ENCODE data around the gene PCNX1.

The PCNX1 gene

DNA sequence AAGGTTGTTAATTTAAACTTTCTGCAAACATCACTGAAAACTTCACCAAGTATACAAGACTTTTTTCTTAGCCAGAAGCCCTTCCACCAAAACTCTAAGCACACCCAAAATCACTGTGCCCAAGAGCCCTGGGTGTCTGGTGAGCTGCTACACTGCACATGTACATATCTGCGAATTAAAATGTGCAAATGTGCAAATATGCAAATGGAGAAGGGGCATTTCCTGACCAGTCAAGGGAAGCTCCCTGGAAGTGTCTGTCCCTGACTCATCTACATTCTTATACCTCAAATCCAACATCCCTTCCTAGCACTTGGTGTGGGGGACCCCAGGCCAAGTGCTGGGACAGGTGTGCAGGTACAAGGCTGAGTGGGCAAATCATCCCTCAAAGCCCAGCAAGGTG is 123.7 kb downstream of the PCNX1 start:
- no peak for DNase-seq (ENCODE audit: low spot score)
- TF ChIP-seq, protein P1, sequence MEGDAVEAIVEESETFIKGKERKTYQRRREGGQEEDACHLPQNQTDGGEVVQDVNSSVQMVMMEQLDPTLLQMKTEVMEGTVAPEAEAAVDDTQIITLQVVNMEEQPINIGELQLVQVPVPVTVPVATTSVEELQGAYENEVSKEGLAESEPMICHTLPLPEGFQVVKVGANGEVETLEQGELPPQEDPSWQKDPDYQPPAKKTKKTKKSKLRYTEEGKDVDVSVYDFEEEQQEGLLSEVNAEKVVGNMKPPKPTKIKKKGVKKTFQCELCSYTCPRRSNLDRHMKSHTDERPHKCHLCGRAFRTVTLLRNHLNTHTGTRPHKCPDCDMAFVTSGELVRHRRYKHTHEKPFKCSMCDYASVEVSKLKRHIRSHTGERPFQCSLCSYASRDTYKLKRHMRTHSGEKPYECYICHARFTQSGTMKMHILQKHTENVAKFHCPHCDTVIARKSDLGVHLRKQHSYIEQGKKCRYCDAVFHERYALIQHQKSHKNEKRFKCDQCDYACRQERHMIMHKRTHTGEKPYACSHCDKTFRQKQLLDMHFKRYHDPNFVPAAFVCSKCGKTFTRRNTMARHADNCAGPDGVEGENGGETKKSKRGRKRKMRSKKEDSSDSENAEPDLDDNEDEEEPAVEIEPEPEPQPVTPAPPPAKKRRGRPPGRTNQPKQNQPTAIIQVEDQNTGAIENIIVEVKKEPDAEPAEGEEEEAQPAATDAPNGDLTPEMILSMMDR (IDR thresholded peaks at IDR 0.05), result no peak
- no peak overlapping the region for H3K4me3 ChIP-seq
- no peak overlapping the region for H3K27ac ChIP-seq

DNA sequence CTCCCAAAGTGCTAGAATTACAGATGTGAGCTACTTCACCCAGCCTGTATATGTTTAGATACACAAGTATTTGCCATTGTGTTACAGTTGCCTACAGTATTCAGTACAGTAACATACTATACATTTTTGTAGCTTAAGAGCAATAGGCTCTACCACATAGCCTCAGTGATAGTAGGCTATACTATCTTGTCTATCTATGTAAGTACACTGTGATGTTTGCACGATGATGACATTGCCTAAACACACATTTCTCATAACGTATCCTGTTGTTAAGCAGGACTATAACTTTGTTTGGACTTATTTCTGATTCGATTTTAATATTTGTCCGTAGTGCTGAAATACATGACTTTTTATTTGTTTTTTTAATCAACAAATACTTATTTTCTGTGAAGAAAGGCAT is 129.2 kb downstream of the PCNX1 start:
- Histone ChIP-seq H3K27ac (no peak overlapping the region), H3K4me3 (no peak overlapping the region)
- DNase-seq (ENCODE audit: low spot score), result no peak
- TF ChIP-seq, protein P1 (IDR thresholded peaks at IDR 0.05), result no peak

DNA sequence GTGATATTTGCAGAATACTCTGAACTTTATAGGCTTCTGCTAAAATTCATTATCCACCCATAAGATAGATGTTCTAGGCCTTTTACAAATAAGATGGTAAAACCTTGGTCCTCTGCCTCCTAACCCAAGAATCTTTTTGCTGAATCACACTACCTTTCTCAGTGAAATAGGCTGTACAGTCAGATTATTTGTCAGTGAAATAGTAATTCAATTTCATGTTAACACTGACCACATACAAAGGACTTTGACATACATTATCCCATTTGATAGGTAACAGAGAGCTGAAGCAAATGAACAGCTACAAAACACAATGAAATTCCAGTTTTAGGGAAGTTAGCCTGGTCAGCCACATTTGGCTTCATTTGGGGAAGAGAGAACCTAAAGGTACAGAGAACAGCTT is 141.1 kb downstream of the PCNX1 start:
- no peak for DNase-seq (ENCODE audit: low spot score)

DNA sequence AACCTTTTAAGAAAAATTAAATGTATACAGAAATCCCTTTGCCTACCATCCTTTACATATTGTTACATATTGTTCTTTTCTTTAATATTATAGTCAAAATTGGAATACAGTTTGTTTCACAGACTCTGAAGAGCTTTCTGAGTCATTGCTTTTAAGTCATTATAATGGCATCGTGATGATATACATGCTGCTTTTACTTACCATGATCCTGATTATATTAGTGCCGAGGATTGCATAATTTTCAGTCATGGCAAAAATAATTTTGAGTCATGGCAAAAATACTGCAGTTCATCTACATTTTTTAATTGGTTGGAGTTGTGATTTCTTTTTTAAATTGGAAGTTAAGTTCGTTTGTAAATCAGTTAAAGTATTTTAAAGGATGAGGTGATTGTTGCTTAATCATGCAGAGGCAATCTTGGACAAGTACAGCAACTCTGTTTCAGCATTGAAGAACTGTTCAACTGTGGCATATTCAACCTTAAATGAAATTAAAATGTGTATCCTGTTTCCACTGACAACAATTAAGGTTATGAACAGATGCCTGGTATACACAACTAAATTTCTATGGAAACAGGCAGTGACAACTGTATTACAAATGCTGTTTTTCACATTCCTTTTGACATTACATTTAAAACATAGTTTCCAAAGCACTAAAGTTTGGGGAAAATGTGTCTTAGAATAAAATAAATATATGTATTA is 142.3 kb downstream of the PCNX1 start:
- TF ChIP-seq, protein P1 (IDR thresholded peaks at IDR 0.05), result no peak
- DNase-seq (ENCODE audit: low spot score), result no peak

More for the DNA sequence above, 141.1 kb downstream of the PCNX1 start:
- TF ChIP-seq, protein P1 (IDR thresholded peaks at IDR 0.05), result no peak
- Histone ChIP-seq H3K27ac (no peak overlapping the region), H3K4me3 (no peak overlapping the region)

DNA sequence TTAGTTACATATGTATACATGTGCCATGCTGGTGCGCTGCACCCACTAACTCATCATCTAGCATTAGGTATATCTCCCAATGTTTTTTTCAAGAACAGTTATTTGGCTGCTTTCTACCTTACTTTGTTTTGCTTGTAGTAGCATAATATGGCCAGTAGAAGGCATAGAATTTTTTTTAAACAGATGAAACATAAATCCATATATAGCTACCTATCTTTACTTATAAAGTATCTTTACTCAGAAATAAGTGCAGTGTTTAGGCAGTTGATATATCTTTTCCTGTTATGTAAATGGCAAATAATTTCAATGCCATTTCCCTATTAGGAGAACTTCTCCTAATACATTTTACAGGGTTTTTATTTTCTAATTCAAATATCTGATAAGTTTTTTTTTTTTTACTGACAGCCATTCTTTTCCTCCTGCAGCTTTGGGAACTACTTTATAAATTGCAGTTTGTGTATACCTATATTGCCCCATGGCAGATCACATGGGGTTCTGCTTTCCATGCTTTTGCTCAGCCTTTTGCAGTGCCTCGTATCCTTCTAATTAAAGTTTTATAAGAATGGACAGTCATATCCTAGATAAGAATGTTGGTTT is 143.1 kb downstream of the PCNX1 start:
- TF ChIP-seq, protein P1 (IDR thresholded peaks at IDR 0.05), result no peak

More for the DNA sequence above, 142.3 kb downstream of the PCNX1 start:
- no peak overlapping the region for H3K27ac ChIP-seq
- H3K4me3 ChIP-seq, result no peak overlapping the region

DNA sequence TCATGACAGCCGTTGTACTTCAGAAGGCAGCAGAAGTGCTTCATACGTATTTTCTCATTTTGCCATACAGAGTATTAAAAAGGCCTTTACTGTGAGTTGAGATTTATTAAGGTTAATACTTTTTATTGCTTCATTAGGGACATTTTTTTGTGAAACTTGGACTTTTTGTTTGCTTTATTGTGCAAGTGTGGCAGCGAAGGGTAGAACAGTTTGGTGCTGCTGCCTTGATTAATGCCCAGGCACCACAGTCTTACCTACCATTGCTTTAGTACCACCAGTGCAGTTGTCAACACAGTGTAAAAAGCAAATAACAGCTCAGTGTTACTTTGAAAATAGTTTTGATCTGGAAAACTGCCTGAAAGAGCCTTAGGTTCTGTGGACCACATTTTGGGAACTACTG is 147.4 kb downstream of the PCNX1 start:
- H3K27ac ChIP-seq, result no peak overlapping the region
- DNase-seq (ENCODE audit: low spot score), result no peak
- H3K4me3 ChIP-seq, result no peak overlapping the region
- TF ChIP-seq, protein P1 (IDR thresholded peaks at IDR 0.05), result no peak

More for the DNA sequence above, 143.1 kb downstream of the PCNX1 start:
- Histone ChIP-seq H3K4me3 (no peak overlapping the region), H3K27ac (no peak overlapping the region)
- no peak for DNase-seq (ENCODE audit: low spot score)

DNA sequence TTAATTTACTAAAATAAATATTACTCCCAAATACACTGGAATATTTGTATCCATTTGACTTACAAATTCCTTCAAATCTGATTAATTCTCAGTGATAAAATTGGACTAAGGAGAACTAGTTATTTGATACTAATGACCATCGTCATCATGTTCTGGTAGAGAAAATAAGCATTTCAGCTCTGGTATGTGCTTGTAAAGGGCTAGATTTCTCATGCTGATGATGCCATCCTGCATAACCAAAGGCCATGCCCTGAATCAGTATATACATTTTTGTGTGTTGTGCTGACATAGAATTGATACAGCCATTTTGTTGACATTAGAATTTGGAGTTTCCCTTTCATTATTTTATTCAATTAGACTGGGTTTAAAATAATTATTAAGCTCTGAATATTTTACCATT is 148.9 kb downstream of the PCNX1 start:
- no peak overlapping the region for H3K4me3 ChIP-seq
- no peak for DNase-seq (ENCODE audit: low spot score)
- TF ChIP-seq, protein P1 (IDR thresholded peaks at IDR 0.05), result no peak

More for the DNA sequence above, 148.9 kb downstream of the PCNX1 start:
- H3K27ac ChIP-seq, result no peak overlapping the region
